HepG2 (cell line): ENCODE data around the gene SYT14.

ENCODE experiments used
- EZH2 ChIP-seq: conservative IDR thresholded peaks from 2 replicates; pipeline ENCODE4 v1.6.1; 2012; ENCODE audit warnings: mild to moderate bottlenecking, low read depth, low read length, moderate library complexity
- ZNF333 ChIP-seq: sonication (generic); formaldehyde crosslinking; IDR thresholded peaks from 2 replicates; pipeline ENCODE4 v1.4.0; 2020; ENCODE audit warnings: mild to moderate bottlenecking, missing genetic modification reagents, borderline replicate concordance
- ZNF335 ChIP-seq: sonication (generic); formaldehyde crosslinking; IDR thresholded peaks from 2 replicates; pipeline ENCODE4 v1.4.0; 2020; ENCODE audit warnings: missing genetic modification reagents
- TF ChIP-seq, protein P1 (sequence below): sonication (generic); formaldehyde crosslinking; IDR thresholded peaks from 2 replicates; pipeline ENCODE4 v1.9.0; 2022; ENCODE audit warnings: missing genetic modification reagents, mild to moderate bottlenecking, borderline replicate concordance
- TF ChIP-seq, protein P2 (sequence below): sonication (generic); formaldehyde crosslinking; IDR thresholded peaks from 2 replicates; pipeline ENCODE4 v1.5.0; 2020; ENCODE audit warnings: missing genetic modification reagents

DNA sequence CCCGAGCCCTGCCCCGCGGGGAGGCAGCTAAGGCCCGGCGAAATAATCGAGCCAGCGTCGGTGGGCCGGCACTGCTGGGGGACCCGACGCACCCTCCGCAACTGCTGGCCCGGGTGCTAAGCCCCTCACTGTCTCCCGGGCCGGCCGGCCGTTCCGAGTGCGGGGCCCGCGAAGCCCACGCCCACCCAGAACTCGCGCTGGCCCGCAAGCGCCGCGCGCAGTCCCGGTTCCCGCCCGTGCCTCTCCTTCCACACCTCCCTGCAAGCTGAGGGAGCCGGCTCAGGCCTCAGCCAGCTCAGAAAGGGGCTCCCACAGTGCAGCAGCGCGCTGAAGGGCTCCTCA is 49.0 kb upstream of the SYT14 start:
- TF ChIP-seq ZNF333 (CRISPR knock-in tag) (no peak), EZH2 (no peak), ZNF335 (no peak)
- TF ChIP-seq, protein P1, sequence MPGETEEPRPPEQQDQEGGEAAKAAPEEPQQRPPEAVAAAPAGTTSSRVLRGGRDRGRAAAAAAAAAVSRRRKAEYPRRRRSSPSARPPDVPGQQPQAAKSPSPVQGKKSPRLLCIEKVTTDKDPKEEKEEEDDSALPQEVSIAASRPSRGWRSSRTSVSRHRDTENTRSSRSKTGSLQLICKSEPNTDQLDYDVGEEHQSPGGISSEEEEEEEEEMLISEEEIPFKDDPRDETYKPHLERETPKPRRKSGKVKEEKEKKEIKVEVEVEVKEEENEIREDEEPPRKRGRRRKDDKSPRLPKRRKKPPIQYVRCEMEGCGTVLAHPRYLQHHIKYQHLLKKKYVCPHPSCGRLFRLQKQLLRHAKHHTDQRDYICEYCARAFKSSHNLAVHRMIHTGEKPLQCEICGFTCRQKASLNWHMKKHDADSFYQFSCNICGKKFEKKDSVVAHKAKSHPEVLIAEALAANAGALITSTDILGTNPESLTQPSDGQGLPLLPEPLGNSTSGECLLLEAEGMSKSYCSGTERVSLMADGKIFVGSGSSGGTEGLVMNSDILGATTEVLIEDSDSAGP (CRISPR knock-in tag) = no peak
- TF ChIP-seq, protein P2, sequence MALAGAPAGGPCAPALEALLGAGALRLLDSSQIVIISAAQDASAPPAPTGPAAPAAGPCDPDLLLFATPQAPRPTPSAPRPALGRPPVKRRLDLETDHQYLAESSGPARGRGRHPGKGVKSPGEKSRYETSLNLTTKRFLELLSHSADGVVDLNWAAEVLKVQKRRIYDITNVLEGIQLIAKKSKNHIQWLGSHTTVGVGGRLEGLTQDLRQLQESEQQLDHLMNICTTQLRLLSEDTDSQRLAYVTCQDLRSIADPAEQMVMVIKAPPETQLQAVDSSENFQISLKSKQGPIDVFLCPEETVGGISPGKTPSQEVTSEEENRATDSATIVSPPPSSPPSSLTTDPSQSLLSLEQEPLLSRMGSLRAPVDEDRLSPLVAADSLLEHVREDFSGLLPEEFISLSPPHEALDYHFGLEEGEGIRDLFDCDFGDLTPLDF (CRISPR knock-in tag) = no peak
